ENCODE results near the gene ARHGEF7. TPM values are rescaled to one million over a fixed set of nuclear protein-coding genes. Genes with fewer than 3 reads are reported as not detected.
A peak's percentile ranks its signal among the peaks of the same experiment; 100 is the strongest.

ARHGEF7 gene
- total RNA-seq, 1 donor from 2014 or later: 227 TPM

DNA sequence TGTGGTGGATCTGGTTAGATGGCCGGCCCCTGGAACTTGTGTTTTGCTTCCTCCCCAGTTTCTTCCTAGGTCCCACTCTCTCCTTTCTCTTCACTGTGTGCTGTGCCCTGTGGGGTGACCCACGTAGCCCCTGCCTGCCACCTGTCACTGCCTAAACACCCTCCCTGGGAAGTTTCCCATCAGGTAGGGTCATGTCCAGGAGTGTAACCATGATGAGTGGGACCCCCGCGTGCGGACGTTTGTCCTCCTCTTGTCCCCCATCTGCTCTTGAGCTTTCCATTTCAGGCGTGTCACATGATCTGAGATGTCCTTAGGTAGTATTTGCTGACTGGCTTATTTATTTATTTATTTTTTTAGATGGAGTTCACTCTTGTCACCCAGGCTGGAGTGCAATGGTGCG is 61.3 kb downstream of the ARHGEF7 start:
- TF ChIP-seq, protein P1, sequence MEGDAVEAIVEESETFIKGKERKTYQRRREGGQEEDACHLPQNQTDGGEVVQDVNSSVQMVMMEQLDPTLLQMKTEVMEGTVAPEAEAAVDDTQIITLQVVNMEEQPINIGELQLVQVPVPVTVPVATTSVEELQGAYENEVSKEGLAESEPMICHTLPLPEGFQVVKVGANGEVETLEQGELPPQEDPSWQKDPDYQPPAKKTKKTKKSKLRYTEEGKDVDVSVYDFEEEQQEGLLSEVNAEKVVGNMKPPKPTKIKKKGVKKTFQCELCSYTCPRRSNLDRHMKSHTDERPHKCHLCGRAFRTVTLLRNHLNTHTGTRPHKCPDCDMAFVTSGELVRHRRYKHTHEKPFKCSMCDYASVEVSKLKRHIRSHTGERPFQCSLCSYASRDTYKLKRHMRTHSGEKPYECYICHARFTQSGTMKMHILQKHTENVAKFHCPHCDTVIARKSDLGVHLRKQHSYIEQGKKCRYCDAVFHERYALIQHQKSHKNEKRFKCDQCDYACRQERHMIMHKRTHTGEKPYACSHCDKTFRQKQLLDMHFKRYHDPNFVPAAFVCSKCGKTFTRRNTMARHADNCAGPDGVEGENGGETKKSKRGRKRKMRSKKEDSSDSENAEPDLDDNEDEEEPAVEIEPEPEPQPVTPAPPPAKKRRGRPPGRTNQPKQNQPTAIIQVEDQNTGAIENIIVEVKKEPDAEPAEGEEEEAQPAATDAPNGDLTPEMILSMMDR (IDR thresholded peaks at IDR 0.05; ENCODE audit: partially characterized antibody, unreplicated experiment): no peak
- Mint-ChIP-seq H3K36me3 (ENCODE audit: unreplicated experiment) (peaks cover 5% of the 10 kb centered on the region), H3K4me1 (ENCODE audit: low read depth, unreplicated experiment) (peaks cover 87% of the 10 kb centered on the region)

DNA sequence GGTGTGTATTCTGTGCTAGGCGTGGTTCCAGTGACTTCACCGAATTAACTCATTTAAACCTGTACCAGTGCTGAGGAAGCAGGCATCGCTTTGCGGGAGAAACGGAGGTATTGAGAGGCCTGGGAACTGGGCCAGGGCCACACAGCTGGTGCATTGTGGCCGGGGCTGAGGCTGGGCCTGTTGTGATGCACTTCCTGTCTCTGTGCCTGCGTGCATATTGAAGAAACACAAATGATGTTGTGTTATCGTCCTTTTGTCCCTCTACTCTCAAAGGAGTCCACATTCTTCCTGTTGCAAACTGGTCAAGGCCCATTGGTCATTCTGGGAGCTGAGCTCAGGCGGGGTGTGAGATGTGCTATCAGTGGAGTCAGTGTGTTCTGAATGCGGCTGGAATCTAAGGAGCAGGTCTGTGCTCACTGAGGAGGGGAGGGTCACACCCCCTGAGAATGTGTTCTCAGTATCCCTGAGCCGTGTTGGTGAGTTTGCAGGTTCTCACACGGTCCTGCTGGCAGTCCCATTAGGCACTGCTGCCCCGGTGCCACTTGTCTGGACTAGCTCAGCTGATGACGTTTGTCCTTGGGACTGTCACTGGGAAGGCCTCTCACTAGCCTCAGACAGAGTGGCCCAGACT is 62.1 kb downstream of the ARHGEF7 start:
- TF ChIP-seq, protein P1 (IDR thresholded peaks at IDR 0.05; ENCODE audit: partially characterized antibody, unreplicated experiment): no peak
- Mint-ChIP-seq H3K27ac (ENCODE audit: unreplicated experiment) (peak overlapping the region; percentile 89), H3K9me3 (ENCODE audit: unreplicated experiment) (peaks cover 26% of the 10 kb centered on the region), H3K36me3 (ENCODE audit: unreplicated experiment) (peaks cover 8% of the 10 kb centered on the region), H3K4me3 (ENCODE audit: unreplicated experiment) (peak overlapping the region; percentile 72), H3K4me1 (ENCODE audit: low read depth, unreplicated experiment) (peaks cover 86% of the 10 kb centered on the region), H3K27me3 (ENCODE audit: unreplicated experiment) (peaks cover 27% of the 10 kb centered on the region)
- no peak for DNase-seq

More for the DNA sequence above, 61.3 kb downstream of the ARHGEF7 start:
- no peak for DNase-seq
- Mint-ChIP-seq H3K4me3 (ENCODE audit: unreplicated experiment) (peak overlapping the region; percentile 22), H3K27ac (ENCODE audit: unreplicated experiment) (peak overlapping the region; percentile 93), H3K27me3 (ENCODE audit: unreplicated experiment) (peaks cover 25% of the 10 kb centered on the region), H3K9me3 (ENCODE audit: unreplicated experiment) (peaks cover 26% of the 10 kb centered on the region)

DNA sequence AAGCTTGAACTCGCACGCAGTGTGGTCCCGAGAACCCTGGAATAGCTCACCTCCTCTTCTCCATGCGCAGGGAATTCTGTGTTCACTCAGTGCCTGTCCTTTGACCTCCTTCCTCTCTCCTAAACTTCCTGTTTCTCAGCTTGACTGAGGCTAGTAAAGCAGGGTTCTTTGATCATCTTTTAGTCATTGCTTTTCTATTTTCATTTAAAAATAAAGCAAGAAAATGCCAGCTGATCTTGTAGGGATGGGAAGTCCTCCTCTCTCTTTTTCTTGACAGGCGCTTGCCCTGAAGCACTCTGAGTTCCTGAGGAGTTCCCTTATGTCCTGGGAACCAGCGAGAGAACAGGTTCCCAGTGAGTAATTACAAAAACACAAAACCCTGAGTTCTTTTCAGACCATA is 62.8 kb downstream of the ARHGEF7 start:
- no peak for DNase-seq
- H3K36me3 Mint-ChIP-seq (ENCODE audit: unreplicated experiment): peaks cover 8% of the 10 kb centered on the region
- peaks cover 27% of the 10 kb centered on the region for H3K27me3 Mint-ChIP-seq (ENCODE audit: unreplicated experiment)
- peak overlapping the region; percentile 89 for H3K27ac Mint-ChIP-seq (ENCODE audit: unreplicated experiment)
- peaks cover 26% of the 10 kb centered on the region for H3K9me3 Mint-ChIP-seq (ENCODE audit: unreplicated experiment)
- H3K4me1 Mint-ChIP-seq (ENCODE audit: low read depth, unreplicated experiment): peaks cover 86% of the 10 kb centered on the region
- TF ChIP-seq, protein P1 (IDR thresholded peaks at IDR 0.05; ENCODE audit: partially characterized antibody, unreplicated experiment): no peak
- peak overlapping the region; percentile 72 for H3K4me3 Mint-ChIP-seq (ENCODE audit: unreplicated experiment)

DNA sequence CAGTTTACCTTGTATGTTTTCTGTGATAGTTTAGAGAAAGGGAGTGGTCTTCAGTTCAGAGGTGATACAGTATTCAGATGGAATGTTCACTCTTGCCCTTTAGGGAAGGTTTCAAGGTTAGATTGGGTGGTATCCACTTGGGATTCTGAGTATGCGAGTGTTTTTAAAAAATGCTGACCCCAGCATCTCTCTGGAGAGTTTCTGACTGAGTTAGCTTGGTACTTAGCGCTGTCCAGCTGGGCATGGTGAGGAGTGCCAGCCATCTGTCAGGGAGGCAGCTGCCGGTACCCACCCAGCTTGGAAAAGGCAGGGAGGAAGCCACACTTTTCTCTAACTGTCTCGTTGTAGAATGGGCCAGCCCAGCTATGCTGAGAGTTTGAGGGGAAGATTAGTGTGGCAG is 63.3 kb downstream of the ARHGEF7 start:
- peak overlapping the region; percentile 89 for H3K27ac Mint-ChIP-seq (ENCODE audit: unreplicated experiment)

More for the DNA sequence above, 63.3 kb downstream of the ARHGEF7 start:
- peak; percentile 44 for DNase-seq
- peak overlapping the region; percentile 72 for H3K4me3 Mint-ChIP-seq (ENCODE audit: unreplicated experiment)
- H3K9me3 Mint-ChIP-seq (ENCODE audit: unreplicated experiment): peaks cover 26% of the 10 kb centered on the region
- peaks cover 8% of the 10 kb centered on the region for H3K36me3 Mint-ChIP-seq (ENCODE audit: unreplicated experiment)
- H3K4me1 Mint-ChIP-seq (ENCODE audit: low read depth, unreplicated experiment): peaks cover 85% of the 10 kb centered on the region
- H3K27me3 Mint-ChIP-seq (ENCODE audit: unreplicated experiment): peaks cover 24% of the 10 kb centered on the region
- TF ChIP-seq, protein P1 (IDR thresholded peaks at IDR 0.05; ENCODE audit: partially characterized antibody, unreplicated experiment): no peak
